Peyer's patch (tissue), 4 donors: ENCODE measurements around the gene RAP2C. TPM values are rescaled to one million over a fixed set of nuclear protein-coding genes. Genes with fewer than 3 reads are reported as not detected.

Source experiments
- DNase-seq, 3 donors: peaks; one replicate each; pipeline ENCODE4 v3.0.0-alpha.2; 2017 to 2019
- H3K27ac ChIP-seq, 4 donors: fragments of 200-600 bp; sonication (generic); one replicate each; pipeline ENCODE4 v1.5.1; 2016 to 2019
- H3K27me3 ChIP-seq, 2 donors: fragments of 200-600 bp; sonication (generic); one replicate each; pipeline ENCODE4 v1.5.1; 2019
- H3K36me3 ChIP-seq, 3 donors: fragments of 200-600 bp; sonication (generic); one replicate each; pipeline ENCODE4 v1.5.1; 2016 to 2019
- H3K4me1 ChIP-seq, 4 donors: fragments of 200-600 bp; sonication (generic); one replicate each; pipeline ENCODE4 v1.5.1; 2016 to 2019
- H3K4me3 ChIP-seq, 4 donors: fragments of 200-600 bp; sonication (generic); 1 replicate in 3 of 4; 2 replicates in 1 of 4; pipeline ENCODE4 v1.5.1; 2016 to 2019; ENCODE audit warnings: mild to moderate bottlenecking in 1 of 4
- H3K9me3 ChIP-seq, 4 donors: fragments of 200-600 bp; sonication (generic); one replicate each; pipeline ENCODE4 v1.5.1; 2016 to 2019; ENCODE audit warnings: mild to moderate bottlenecking in 1 of 4
- CTCF ChIP-seq, 6 experiments: fragments of 450-650 bp in 4 of 6; fragments of 200-600 bp in 2 of 6; sonication (generic) in 1 of 6; IDR thresholded peaks; one replicate each; pipeline ENCODE4 v1.5.1; 2017 to 2019; ENCODE audit warnings: antibody characterized with exemption in 6 of 6, mild to moderate bottlenecking in 3 of 6, moderate library complexity in 1 of 6
- POLR2A ChIP-seq, 2 donors: fragments of 450-650 bp; IDR thresholded peaks; one replicate each; pipeline ENCODE4 v1.5.1; 2017; ENCODE audit warnings: antibody characterized with exemption in 2 of 2, mild to moderate bottlenecking in 2 of 2, moderate library complexity in 2 of 2
- total RNA-seq, 4 donors: library from RNA; depleted of rRNA; stranded (reverse); fragments of >200 nt; gene quantifications; one replicate each; pipeline ENCODE4 v1.1.0, GENCODE V29; 2016

RAP2C gene
- total RNA-seq, 4 donors from 2014 or later, result 12.0 to 19.3 (median 18.6) TPM

GRCh38 chrX:132214518-132214917 lies 4.7 kb downstream of the RAP2C start:
- Histone ChIP-seq H3K9me3 (no peaks in the 10 kb centered on the region), H3K27me3 (no peaks in the 10 kb centered on the region), H3K27ac (no peak overlapping the region), H3K36me3 (no peaks in the 10 kb centered on the region), H3K4me1 (no peaks in the 10 kb centered on the region), H3K4me3 (no peak overlapping the region)
- DNase-seq, result no peak
- no peak for TF ChIP-seq CTCF (IDR thresholded peaks at IDR 0.05)
- no peak for TF ChIP-seq POLR2A (IDR thresholded peaks at IDR 0.05)

- Histone ChIP-seq H3K4me3 (no peak overlapping the region), H3K27ac (no peak overlapping the region), H3K9me3 (no peaks in the 10 kb centered on the region), H3K4me1 (no peaks in the 10 kb centered on the region), H3K36me3 (no peaks in the 10 kb centered on the region), H3K27me3 (no peaks in the 10 kb centered on the region)
- no peak for DNase-seq
- TF ChIP-seq POLR2A (IDR thresholded peaks at IDR 0.05) (no peak), CTCF (IDR thresholded peaks at IDR 0.05) (no peak)
Measured at GRCh38 chrX:132209527-132209926, 9.7 kb downstream of the RAP2C start.

- no peaks in the 10 kb centered on the region for H3K9me3 ChIP-seq
- no peak for TF ChIP-seq CTCF (IDR thresholded peaks at IDR 0.05)
- no peak for TF ChIP-seq POLR2A (IDR thresholded peaks at IDR 0.05)
- H3K36me3 ChIP-seq, result no peaks in the 10 kb centered on the region
- H3K4me1 ChIP-seq, result no peaks in the 10 kb centered on the region
- no peak overlapping the region for H3K27ac ChIP-seq
- DNase-seq, result no peak
- H3K27me3 ChIP-seq, result no peaks in the 10 kb centered on the region
- H3K4me3 ChIP-seq, result no peak overlapping the region
Measured at GRCh38 chrX:132208422-132208821, 10.8 kb downstream of the RAP2C start.

GRCh38 chrX:132207996-132208395 lies 11.3 kb downstream of the RAP2C start:
- Histone ChIP-seq H3K4me3 (no peak overlapping the region), H3K36me3 (no peaks in the 10 kb centered on the region), H3K27me3 (no peaks in the 10 kb centered on the region), H3K9me3 (no peaks in the 10 kb centered on the region), H3K27ac (no peak overlapping the region), H3K4me1 (no peaks in the 10 kb centered on the region)
- TF ChIP-seq POLR2A (IDR thresholded peaks at IDR 0.05) (no peak), CTCF (IDR thresholded peaks at IDR 0.05) (no peak)
- DNase-seq, result no peak

- no peak for DNase-seq
- no peaks in the 10 kb centered on the region for H3K27me3 ChIP-seq
- TF ChIP-seq POLR2A (IDR thresholded peaks at IDR 0.05) (no peak), CTCF (IDR thresholded peaks at IDR 0.05) (no peak)
- no peaks in the 10 kb centered on the region for H3K4me1 ChIP-seq
- H3K9me3 ChIP-seq, result no peaks in the 10 kb centered on the region
- H3K27ac ChIP-seq, result no peak overlapping the region
- no peaks in the 10 kb centered on the region for H3K36me3 ChIP-seq
- no peak overlapping the region for H3K4me3 ChIP-seq
Measured at GRCh38 chrX:132206259-132206658, 13.0 kb downstream of the RAP2C start.

GRCh38 chrX:132204629-132205028 lies 14.6 kb downstream of the RAP2C start:
- Histone ChIP-seq H3K4me1 (no peaks in the 10 kb centered on the region), H3K9me3 (no peaks in the 10 kb centered on the region), H3K27ac (no peak overlapping the region), H3K27me3 (no peaks in the 10 kb centered on the region), H3K36me3 (no peaks in the 10 kb centered on the region), H3K4me3 (no peak overlapping the region)
- no peak for DNase-seq
- no peak for TF ChIP-seq CTCF (IDR thresholded peaks at IDR 0.05)
- TF ChIP-seq POLR2A (IDR thresholded peaks at IDR 0.05), result no peak
